G401 (cell line): Measurements from ENCODE around the gene PCDH12. TPM values are rescaled to one million over a fixed set of nuclear protein-coding genes. Genes with fewer than 3 reads are reported as not detected.

Experiments
- DNase-seq: peaks from one replicate; pipeline ENCODE4 v3.0.0-alpha.2; 2015; ENCODE audit warnings: low spot score
- in situ Hi-C: cut with HindIII; loops from 2 replicates; pipeline ENCODE4 v1.10.0; 2016; ENCODE audit warnings: low sequenced_read_pairs, mixed read lengths
- total RNA-seq: library from RNA; depleted of rRNA; stranded (reverse); fragments of >200 nt; shearing (Covaris generic); gene quantifications from 2 replicates; pipeline ENCODE4 v1.2.3, GENCODE V29; 2014; rRNA removed

PCDH12 gene
- total RNA-seq: not detected in 2 replicates

- DNase-seq: no peak
- in situ Hi-C loops: no loop called here
These were observed at the start of gene PCDH12 for GRCh38 chr5:141958113-141958512. Gene PCDH12 (minus strand): TSS chr5:141958202. CDS start chr5:141957851, 351 bp downstream.

- DNase-seq: no peak
- in situ Hi-C loops: no loop called here
These were observed 49.2 kb upstream of the PCDH12 start for GRCh38 chr5:142007237-142007544.

- no peak for DNase-seq
- in situ Hi-C loops: no loop called here
These were observed 48.6 kb upstream of the PCDH12 start for GRCh38 chr5:142006363-142007236.

GRCh38 chr5:142003266-142003800 lies 45.3 kb upstream of the PCDH12 start:
- DNase-seq: no peak
- in situ Hi-C loops: no loop called here

- in situ Hi-C loops: no loop called here
- DNase-seq: peak; percentile 28
These were observed 42.9 kb upstream of the PCDH12 start for GRCh38 chr5:142000704-142001484.

GRCh38 chr5:142000173-142000572 lies 42.2 kb upstream of the PCDH12 start:
- no peak for DNase-seq
- in situ Hi-C loops: no loop called here

- in situ Hi-C loops: loop anchor here (10.0 kb wide), 1 partner anchor 147 kb away; no protein-coding TSS in a partner anchor
- DNase-seq: no peak
These were observed 39.5 kb upstream of the PCDH12 start for GRCh38 chr5:141997358-141997960.

- in situ Hi-C loops: loop anchor here (10.0 kb wide), 1 partner anchor 149 kb away; no protein-coding TSS in a partner anchor
- DNase-seq: no peak
These were observed 37.7 kb upstream of the PCDH12 start for GRCh38 chr5:141995656-141996055.

GRCh38 chr5:141994511-141995136 lies 36.6 kb upstream of the PCDH12 start:
- no peak for DNase-seq
- in situ Hi-C loops: loop anchor here (10.0 kb wide), 1 partner anchor 150 kb away; no protein-coding TSS in a partner anchor

- DNase-seq: peak; percentile 86
- in situ Hi-C loops: loop anchor here (10.0 kb wide), 1 partner anchor 152 kb away; no protein-coding TSS in a partner anchor
These were observed 34.5 kb upstream of the PCDH12 start for GRCh38 chr5:141992349-141992963.

GRCh38 chr5:141989720-141990119 lies 31.7 kb upstream of the PCDH12 start:
- in situ Hi-C loops: loop anchor here (10.0 kb wide), 1 partner anchor 155 kb away; no protein-coding TSS in a partner anchor
- DNase-seq: no peak

- in situ Hi-C loops: no loop called here
- DNase-seq: no peak
These were observed 28.1 kb upstream of the PCDH12 start for GRCh38 chr5:141986072-141986471.

GRCh38 chr5:141982626-141983025 lies 24.6 kb upstream of the PCDH12 start:
- DNase-seq: no peak
- in situ Hi-C loops: no loop called here

GRCh38 chr5:141978389-141978788 lies 20.4 kb upstream of the PCDH12 start:
- DNase-seq: no peak
- in situ Hi-C loops: no loop called here

GRCh38 chr5:141976176-141976575 lies 18.2 kb upstream of the PCDH12 start:
- in situ Hi-C loops: no loop called here
- DNase-seq: no peak

- peak; percentile 22 for DNase-seq
- in situ Hi-C loops: no loop called here
These were observed 16.0 kb upstream of the PCDH12 start for GRCh38 chr5:141973871-141974595.

- no peak for DNase-seq
These were observed 12.1 kb upstream of the PCDH12 start for GRCh38 chr5:141969783-141970771.

More at GRCh38 chr5:141969783-141970771, 12.1 kb upstream of the PCDH12 start:
- in situ Hi-C loops: no loop called here
